HepG2 (cell line): ENCODE results near the gene CLDN11. TPM values are rescaled to one million over a fixed set of nuclear protein-coding genes. Genes with fewer than 3 reads are reported as not detected.
A peak's percentile ranks its signal among the peaks of the same experiment; 100 is the strongest.

Source experiments
- ASH2L ChIP-seq: fragments of 300-600, 200-600 bp; sonication (generic); IDR thresholded peaks from 2 replicates; pipeline ENCODE4 v1.7.0; 2017; ENCODE audit warnings: low read depth, mild to moderate bottlenecking, moderate library complexity, mixed read lengths, low read length; ENCODE audit not compliant: insufficient read length
- ATF2 ChIP-seq: sonication (generic); formaldehyde crosslinking; IDR thresholded peaks from 2 replicates; pipeline ENCODE4 v1.4.0; 2020; ENCODE audit warnings: missing genetic modification reagents
- ATF7-NPFF ChIP-seq: sonication (generic); formaldehyde crosslinking; IDR thresholded peaks from 2 replicates; pipeline ENCODE4 v1.8.1; 2023; ENCODE audit warnings: mild to moderate bottlenecking, low read depth, missing genetic modification reagents, moderate library complexity
- FOXA1 ChIP-seq, 2 experiments: fragments of 450-650 bp in 1 of 2; sonication (generic) in 1 of 2; formaldehyde crosslinking in 1 of 2; IDR thresholded peaks; 2 replicates each; pipeline versions ENCODE4 v1.4.0 to v1.6.1; 2016 to 2020; ENCODE audit warnings: missing genetic modification reagents in 1 of 2
- GTF2F1 ChIP-seq: fragments of 150-350 bp; IDR thresholded peaks from 2 replicates; pipeline ENCODE4 v1.6.1; 2014; ENCODE audit warnings: low read length
- MZF1 ChIP-seq: sonication (generic); formaldehyde crosslinking; IDR thresholded peaks from 2 replicates; pipeline ENCODE4 v1.8.1; 2023; ENCODE audit warnings: mild to moderate bottlenecking, missing genetic modification reagents, borderline replicate concordance
- NCOR1 ChIP-seq: fragments of 200-600 bp; sonication (generic); IDR thresholded peaks from 2 replicates; pipeline ENCODE4 v1.7.0; 2017; ENCODE audit warnings: antibody characterized with exemption, low read length, borderline replicate concordance
- NFKB2 ChIP-seq: sonication (generic); formaldehyde crosslinking; IDR thresholded peaks from 2 replicates; pipeline ENCODE4 v1.4.0; 2020; ENCODE audit warnings: missing genetic modification reagents, borderline replicate concordance
- NFYB ChIP-seq: sonication (generic); formaldehyde crosslinking; IDR thresholded peaks from 2 replicates; pipeline ENCODE4 v1.4.0; 2020; ENCODE audit warnings: missing genetic modification reagents
- PBX2 ChIP-seq: IDR thresholded peaks from 2 replicates; pipeline ENCODE4 v1.6.1; 2016; ENCODE audit warnings: control low read depth
- PHF5A ChIP-seq: IDR thresholded peaks from one replicate; pipeline ENCODE4 v1.6.1; 2018; ENCODE audit warnings: low read depth, missing genetic modification reagents; ENCODE audit not compliant: unreplicated experiment
- PITX1 ChIP-seq: sonication (generic); formaldehyde crosslinking; IDR thresholded peaks from 2 replicates; pipeline ENCODE4 v1.5.1; 2020; ENCODE audit warnings: mild to moderate bottlenecking, missing genetic modification reagents
- SP1 ChIP-seq, 2 experiments: fragments of 450-650 bp in 1 of 2; sonication (generic) in 1 of 2; formaldehyde crosslinking in 1 of 2; IDR thresholded peaks; 2 replicates each; pipeline versions ENCODE4 v1.4.0 to v1.6.1; 2016 to 2020; ENCODE audit warnings: missing genetic modification reagents in 1 of 2
- SP5 ChIP-seq: IDR thresholded peaks from 2 replicates; pipeline ENCODE4 v1.6.1; 2016; ENCODE audit warnings: low read depth, borderline replicate concordance
- ZFP36L1 ChIP-seq: sonication (generic); formaldehyde crosslinking; IDR thresholded peaks from 2 replicates; pipeline ENCODE4 v1.8.0; 2022; ENCODE audit warnings: mild to moderate bottlenecking, missing genetic modification reagents, moderate library complexity
- ZHX1 ChIP-seq: sonication (generic); formaldehyde crosslinking; IDR thresholded peaks from 2 replicates; pipeline ENCODE4 v1.8.1; 2022; ENCODE audit warnings: low read depth, mild to moderate bottlenecking, missing genetic modification reagents
- ZNF224 ChIP-seq: sonication (generic); formaldehyde crosslinking; IDR thresholded peaks from 2 replicates; pipeline ENCODE4 v1.5.0; 2020; ENCODE audit warnings: mild to moderate bottlenecking, missing genetic modification reagents
- ZNF484 ChIP-seq: sonication (generic); formaldehyde crosslinking; IDR thresholded peaks from 2 replicates; pipeline ENCODE4 v1.5.1; 2020; ENCODE audit warnings: mild to moderate bottlenecking, low read depth, missing genetic modification reagents, borderline replicate concordance
- ZNF781 ChIP-seq: sonication (generic); formaldehyde crosslinking; IDR thresholded peaks from 2 replicates; pipeline ENCODE4 v1.5.1; 2020; ENCODE audit warnings: borderline replicate concordance, mild to moderate bottlenecking, missing genetic modification reagents; ENCODE audit errors: not compliant biosample characterization
- ZNF816 ChIP-seq: sonication (generic); formaldehyde crosslinking; IDR thresholded peaks from 2 replicates; pipeline ENCODE4 v1.8.0; 2022; ENCODE audit warnings: missing genetic modification reagents, mild to moderate bottlenecking, borderline replicate concordance
- polyA plus RNA-seq, 8 experiments: library from polyadenylated mRNA; depleted of rRNA in 3 of 8; stranded (reverse) in 7 of 8; unstranded in 1 of 8; fragments of >200 nt; fragmentation: Illumina TruSeq in 4 of 8; extraction: Trizol in 4 of 8; gene quantifications; 2 replicates each; pipeline versions ENCODE4 v1.2.1 to v1.2.3, GENCODE V29; 2011 to 2016; ENCODE audit warnings: low read depth in 4 of 8, missing spikeins in 1 of 8, mixed read lengths in 1 of 8; ENCODE audit not compliant: insufficient read depth in 1 of 8
- total RNA-seq, 5 experiments: library from RNA; depleted of rRNA; stranded (reverse); fragments of >200 nt; fragmentation: Illumina TruSeq; extraction: Trizol; gene quantifications; 2 replicates each; pipeline ENCODE4 v1.2.3, GENCODE V29; 2016; ENCODE audit warnings: low read depth in 1 of 5

The CLDN11 gene
- total and polyA plus RNA-seq, 2 of the 13 experiments (the other 11 are each of a cell fraction or from before 2014, with no cell fraction given): 4.2 to 4.9 TPM

- TF ChIP-seq NFKB2 (CRISPR knock-in tag) (0 out of 2 replicates have a peak, but pooled peaks have one; percentile 25), PBX2 (CRISPR knock-in tag) (no peak), PITX1 (CRISPR knock-in tag) (peak; percentile 67; the same call in 1 of the 2 replicates), ZNF484 (no peak), ATF2 (no peak), NFYB (CRISPR knock-in tag) (no peak), SP5 (CRISPR knock-in tag) (peak; percentile 59; the same call in 1 of the 2 replicates), ZNF816 (CRISPR knock-in tag) (0 out of 2 replicates have a peak, but pooled peaks have one; percentile 35), FOXA1 (IDR thresholded peaks at IDR 0.05) (no peak), FOXA1 (CRISPR knock-in tag; IDR thresholded peaks at IDR 0.05) (peak; percentile 74), ZNF781 (no peak), NCOR1 (peak; percentile 50; the same call in 1 of the 2 replicates), ZFP36L1 (CRISPR knock-in tag) (no peak), ATF7-NPFF (CRISPR knock-in tag) (no peak), PHF5A (CRISPR knock-in tag) (no peak), ASH2L (peak; percentile 66), SP1 (IDR thresholded peaks at IDR 0.05) (no peak), SP1 (CRISPR knock-in tag; IDR thresholded peaks at IDR 0.05) (no peak; the same call in 1 of the 2 replicates), ZNF224 (CRISPR knock-in tag) (no peak; the same call in 1 of the 2 replicates), GTF2F1 (no peak), MZF1 (no peak), ZHX1 (CRISPR knock-in tag) (no peak)
Observed at GRCh38 chr3:170425491-170426239, 7.0 kb downstream of the CLDN11 start (continued).
